HK-2 (cell line): ENCODE data around the gene COQ5.

Experiments
- DNase-seq: peaks from one replicate; pipeline ENCODE4 v3.0.0-alpha.2; 2018; ENCODE audit not compliant: unreplicated experiment

Gene COQ5

DNA sequence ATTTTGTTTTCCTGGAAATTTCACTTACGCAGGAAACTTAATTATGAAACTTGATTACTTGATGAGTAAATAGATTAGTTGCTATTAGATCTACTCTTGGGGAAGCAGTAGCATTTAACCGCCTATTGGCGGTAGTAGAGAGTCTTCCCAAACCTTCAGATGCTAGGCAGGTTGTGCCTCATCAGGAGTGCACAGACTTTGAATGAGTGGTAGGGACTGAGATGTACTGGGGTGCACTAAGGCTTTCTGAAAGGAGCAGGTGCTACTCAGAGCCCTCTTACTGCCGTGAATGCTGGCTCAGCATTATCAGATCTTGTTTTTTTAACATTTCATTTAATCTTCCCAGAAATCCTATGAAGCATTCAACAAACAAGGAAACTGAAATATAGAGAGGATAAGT, 75.0 kb downstream of the COQ5 start:
- DNase-seq = no peak
